GM19467 (cell line): ENCODE measurements around the gene CEP72.
A peak's percentile ranks its signal among the peaks of the same experiment; 100 is the strongest.
"Not testable (repeated sequence)": the region's sequence is repeated elsewhere in the genome, so short reads cannot be mapped to it uniquely, and the experiment has no call there.

ENCODE experiments used
- ATAC-seq: cut with Tn5 transposase; IDR thresholded peaks from one replicate; pipeline ENCODE4 v1.9.1; 2021; ENCODE audit warnings: mild to moderate bottlenecking, moderate library complexity; ENCODE audit not compliant: unreplicated experiment

CEP72 gene

GRCh38 chr5:669111-669841 is 57.1 kb downstream of the CEP72 start:
- no peak for ATAC-seq

- no peak for ATAC-seq
Measured at GRCh38 chr5:669842-670395, 57.8 kb downstream of the CEP72 start.

GRCh38 chr5:670396-671270 is 58.5 kb downstream of the CEP72 start:
- no peak for ATAC-seq

- ATAC-seq: peak; percentile 51
Measured at GRCh38 chr5:671459-672328, 59.6 kb downstream of the CEP72 start.

GRCh38 chr5:672329-673160 is 60.4 kb downstream of the CEP72 start:
- no peak for ATAC-seq

- ATAC-seq: no peak
Measured at GRCh38 chr5:673161-673830, 61.2 kb downstream of the CEP72 start.

GRCh38 chr5:673831-674629 is 61.9 kb downstream of the CEP72 start:
- ATAC-seq: no peak

- no peak for ATAC-seq
Measured at GRCh38 chr5:674630-675011, 62.5 kb downstream of the CEP72 start.

GRCh38 chr5:675111-675870 is 63.2 kb downstream of the CEP72 start:
- ATAC-seq: no peak

GRCh38 chr5:675871-676698 is 63.9 kb downstream of the CEP72 start:
- no peak for ATAC-seq

- no peak for ATAC-seq
Measured at GRCh38 chr5:676699-677076, 64.5 kb downstream of the CEP72 start.

- no peak for ATAC-seq
Measured at GRCh38 chr5:677131-678101, 65.3 kb downstream of the CEP72 start.

GRCh38 chr5:678521-678920 is 66.4 kb downstream of the CEP72 start:
- not testable (repeated sequence) for ATAC-seq

- not testable (repeated sequence) for ATAC-seq
Measured at GRCh38 chr5:679166-679895, 67.2 kb downstream of the CEP72 start.

GRCh38 chr5:680118-680795 is 68.1 kb downstream of the CEP72 start:
- not testable (repeated sequence) for ATAC-seq
